ENCODE measurements around the gene EVC. TPM values are rescaled to one million over a fixed set of nuclear protein-coding genes. Genes with fewer than 3 reads are reported as not detected.

Gene EVC
- total RNA-seq, 1 donor from 2014 or later = 30.2 TPM

GRCh38 chr4:5755679-5756078, 44.7 kb downstream of the EVC start:
- no peaks in the 10 kb centered on the region for H3K27me3 Mint-ChIP-seq
- no peak overlapping the region for H3K27ac Mint-ChIP-seq
- TF ChIP-seq CTCF (IDR thresholded peaks at IDR 0.05; ENCODE audit: unreplicated experiment) = no peak
- H3K4me1 Mint-ChIP-seq (ENCODE audit: low read depth) = peaks cover 5% of the 10 kb centered on the region
- H3K36me3 Mint-ChIP-seq (ENCODE audit: insufficient read depth) = peaks cover 18% of the 10 kb centered on the region
- no peak for DNase-seq (ENCODE audit: low spot score, unreplicated experiment)
- H3K4me3 Mint-ChIP-seq (ENCODE audit: low read depth) = no peak overlapping the region
- H3K9me3 Mint-ChIP-seq (ENCODE audit: low read depth) = no peaks in the 10 kb centered on the region

- no peak for DNase-seq (ENCODE audit: low spot score, unreplicated experiment)
Measured at GRCh38 chr4:5756271-5756670, 45.3 kb downstream of the EVC start.

GRCh38 chr4:5757091-5757490, 46.1 kb downstream of the EVC start:
- no peak for DNase-seq (ENCODE audit: low spot score, unreplicated experiment)
- Mint-ChIP-seq H3K4me1 (ENCODE audit: low read depth) (peaks cover 5% of the 10 kb centered on the region), H3K36me3 (ENCODE audit: insufficient read depth) (peaks cover 21% of the 10 kb centered on the region), H3K27me3 (no peaks in the 10 kb centered on the region), H3K4me3 (ENCODE audit: low read depth) (no peak overlapping the region), H3K9me3 (ENCODE audit: low read depth) (no peaks in the 10 kb centered on the region), H3K27ac (no peak overlapping the region)
- TF ChIP-seq CTCF (IDR thresholded peaks at IDR 0.05; ENCODE audit: unreplicated experiment) = no peak

More at GRCh38 chr4:5756271-5756670, 45.3 kb downstream of the EVC start:
- no peak overlapping the region for H3K27ac Mint-ChIP-seq
- no peak overlapping the region for H3K4me3 Mint-ChIP-seq (ENCODE audit: low read depth)
- TF ChIP-seq CTCF (IDR thresholded peaks at IDR 0.05; ENCODE audit: unreplicated experiment) = no peak
- peaks cover 19% of the 10 kb centered on the region for H3K36me3 Mint-ChIP-seq (ENCODE audit: insufficient read depth)
- H3K27me3 Mint-ChIP-seq = no peaks in the 10 kb centered on the region
- H3K9me3 Mint-ChIP-seq (ENCODE audit: low read depth) = no peaks in the 10 kb centered on the region
- H3K4me1 Mint-ChIP-seq (ENCODE audit: low read depth) = peaks cover 5% of the 10 kb centered on the region

GRCh38 chr4:5757536-5757935, 46.5 kb downstream of the EVC start:
- Mint-ChIP-seq H3K27ac (no peak overlapping the region), H3K27me3 (no peaks in the 10 kb centered on the region), H3K4me1 (ENCODE audit: low read depth) (peaks cover 5% of the 10 kb centered on the region), H3K36me3 (ENCODE audit: insufficient read depth) (peaks cover 21% of the 10 kb centered on the region), H3K4me3 (ENCODE audit: low read depth) (no peak overlapping the region), H3K9me3 (ENCODE audit: low read depth) (no peaks in the 10 kb centered on the region)
- no peak for DNase-seq (ENCODE audit: low spot score, unreplicated experiment)
- no peak for TF ChIP-seq CTCF (IDR thresholded peaks at IDR 0.05; ENCODE audit: unreplicated experiment)

GRCh38 chr4:5757954-5758353, 47.0 kb downstream of the EVC start:
- no peak for DNase-seq (ENCODE audit: low spot score, unreplicated experiment)
- TF ChIP-seq CTCF (IDR thresholded peaks at IDR 0.05; ENCODE audit: unreplicated experiment) = no peak
- Mint-ChIP-seq H3K27me3 (no peaks in the 10 kb centered on the region), H3K36me3 (ENCODE audit: insufficient read depth) (peaks cover 21% of the 10 kb centered on the region), H3K9me3 (ENCODE audit: low read depth) (no peaks in the 10 kb centered on the region), H3K4me1 (ENCODE audit: low read depth) (peaks cover 5% of the 10 kb centered on the region), H3K4me3 (ENCODE audit: low read depth) (no peak overlapping the region), H3K27ac (no peak overlapping the region)
